GM23338 (cell line): ENCODE data around the gene NAPA. TPM values are rescaled to one million over a fixed set of nuclear protein-coding genes. Genes with fewer than 3 reads are reported as not detected.

ENCODE experiments used
- ATAC-seq: fragments of 200-7000 bp; cut with Tn5 transposase; 3 replicates; pipeline ENCODE4 v1.9.1; 2020
- DNase-seq: peaks from one replicate; pipeline ENCODE4 v3.0.0-alpha.2; 2015; ENCODE audit warnings: low spot score
- H2AFZ ChIP-seq: fragments of 200-600 bp; sonication (generic); 2 replicates; pipeline ENCODE4 v1.8.0; 2016; ENCODE audit warnings: antibody characterized with exemption, mild to moderate bottlenecking, moderate library complexity
- H3F3A ChIP-seq: fragments of 200-600 bp; sonication (generic); replicated peaks from 2 replicates; pipeline ENCODE4 v1.8.0; 2017; ENCODE audit warnings: antibody characterized with exemption, mixed run types, low read depth
- H3K27ac ChIP-seq: fragments of 200-600 bp; sonication (generic); 2 replicates; pipeline ENCODE4 v1.6.1; 2016; ENCODE audit warnings: low read depth
- H3K27me3 ChIP-seq: fragments of 200-600 bp; sonication (generic); 2 replicates; pipeline ENCODE4 v1.8.0; 2016; ENCODE audit warnings: mild to moderate bottlenecking, mixed run types, moderate library complexity; ENCODE audit not compliant: insufficient read depth
- H3K36me3 ChIP-seq: fragments of 200-600 bp; sonication (generic); 2 replicates; pipeline ENCODE4 v1.8.0; 2016; ENCODE audit warnings: mild to moderate bottlenecking; ENCODE audit not compliant: insufficient read depth
- H3K4me1 ChIP-seq: fragments of 200-600 bp; sonication (generic); 2 replicates; pipeline ENCODE4 v1.8.0; 2016; ENCODE audit warnings: mild to moderate bottlenecking, moderate library complexity; ENCODE audit not compliant: insufficient read depth
- H3K4me2 ChIP-seq: fragments of 200-600 bp; sonication (generic); 2 replicates; pipeline ENCODE4 v1.7.1; 2017; ENCODE audit warnings: mixed run types
- H3K4me3 ChIP-seq: fragments of 200-600 bp; sonication (generic); 2 replicates; pipeline ENCODE4 v1.6.1; 2016; ENCODE audit warnings: mixed run types
- H3K79me2 ChIP-seq: fragments of 200-600 bp; sonication (generic); replicated peaks from 2 replicates; pipeline ENCODE4 v1.8.0; 2017; ENCODE audit warnings: mild to moderate bottlenecking; ENCODE audit not compliant: insufficient read depth
- H3K9me2 ChIP-seq: fragments of 200-600 bp; sonication (generic); 2 replicates; pipeline ENCODE4 v1.8.0; 2017; ENCODE audit not compliant: insufficient read depth
- H4K20me1 ChIP-seq: fragments of 200-600 bp; sonication (generic); replicated peaks from 2 replicates; pipeline ENCODE4 v1.8.0; 2017; ENCODE audit warnings: mild to moderate bottlenecking; ENCODE audit not compliant: insufficient read depth
- H3K27ac Mint-ChIP-seq: 2 replicates; pipeline ENCODE4 v1.8.0; 2020; ENCODE audit warnings: inconsistent platforms, mild to moderate bottlenecking, moderate library complexity, mixed read lengths
- H3K27me3 Mint-ChIP-seq: 3 replicates; pipeline ENCODE4 v1.8.0; 2022; ENCODE audit warnings: low read depth, mild to moderate bottlenecking, moderate library complexity, mixed read lengths, inconsistent platforms; ENCODE audit not compliant: insufficient read depth, poor library complexity
- H3K36me3 Mint-ChIP-seq: 3 replicates; pipeline ENCODE4 v1.8.0; 2021; ENCODE audit warnings: low read depth, mild to moderate bottlenecking, inconsistent platforms, moderate library complexity, mixed read lengths
- H3K4me1 Mint-ChIP-seq: 3 replicates; pipeline ENCODE4 v1.8.0; 2020; ENCODE audit warnings: mild to moderate bottlenecking, inconsistent platforms, mixed read lengths
- H3K4me3 Mint-ChIP-seq: 3 replicates; pipeline ENCODE4 v1.8.0; 2021; ENCODE audit warnings: moderate library complexity, mild to moderate bottlenecking, inconsistent platforms, mixed read lengths
- H3K9me3 Mint-ChIP-seq: 3 replicates; pipeline ENCODE4 v1.8.0; 2020; ENCODE audit warnings: moderate library complexity, mild to moderate bottlenecking, inconsistent platforms, mixed read lengths
- CREB1 ChIP-seq: fragments of 250-450 bp; sonication (Bioruptor Pico); IDR thresholded peaks from 2 replicates; pipeline ENCODE4 v1.5.0; 2020; ENCODE audit warnings: low read depth, mild to moderate bottlenecking, moderate library complexity
- CTCF ChIP-seq, 2 experiments: fragments of 200-600 bp in 1 of 2; sonication (generic) in 1 of 2; conservative IDR thresholded peaks; 2 replicates each; pipeline versions ENCODE4 v1.5.1 to v1.6.1; 2016 to 2017; ENCODE audit warnings: antibody characterized with exemption in 2 of 2, low read depth in 2 of 2, mild to moderate bottlenecking in 2 of 2, moderate library complexity in 1 of 2
- EZH2 ChIP-seq: fragments of 200-600 bp; sonication (generic); IDR thresholded peaks from one replicate; pipeline ENCODE4 v1.8.0; 2017; ENCODE audit warnings: antibody characterized with exemption, mild to moderate bottlenecking, low read depth; ENCODE audit not compliant: unreplicated experiment
- EZH2phosphoT487 ChIP-seq: fragments of 200-600 bp; sonication (generic); IDR thresholded peaks from one replicate; pipeline ENCODE4 v1.8.1; 2018; ENCODE audit warnings: antibody characterized with exemption; ENCODE audit not compliant: unreplicated experiment
- JUNB ChIP-seq: IDR thresholded peaks from one replicate; pipeline ENCODE4 v1.6.1; 2016; ENCODE audit warnings: antibody characterized with exemption; ENCODE audit not compliant: unreplicated experiment
- NANOG ChIP-seq: IDR thresholded peaks from 2 replicates; pipeline ENCODE4 v1.6.1; 2016; ENCODE audit warnings: antibody characterized with exemption, borderline replicate concordance
- POLR2AphosphoS5 ChIP-seq: IDR thresholded peaks from 2 replicates; pipeline ENCODE4 v1.6.1; 2016; ENCODE audit warnings: antibody characterized with exemption, low read depth
- STAT1 ChIP-seq: IDR thresholded peaks from one replicate; pipeline ENCODE4 v1.6.1; 2016; ENCODE audit warnings: antibody characterized with exemption; ENCODE audit not compliant: unreplicated experiment
- ZNF114 ChIP-seq: fragments of 250-450 bp; sonication (Bioruptor Pico); IDR thresholded peaks from 2 replicates; pipeline ENCODE4 v1.5.0; 2020; ENCODE audit warnings: mild to moderate bottlenecking, moderate library complexity
- ZNF331 ChIP-seq: fragments of 250-450 bp; sonication (Bioruptor Pico); IDR thresholded peaks from 2 replicates; pipeline ENCODE4 v1.5.0; 2020; ENCODE audit warnings: low read depth, mild to moderate bottlenecking, moderate library complexity
- polyA plus RNA-seq: library from polyadenylated mRNA; unstranded; fragments of >200 nt; fragmentation: Nextera tagmentation; extraction: Ambion mirVana; gene quantifications from 2 replicates; pipeline ENCODE4 v1.2.1, GENCODE V29; 2016
- total RNA-seq: library from RNA; depleted of rRNA; stranded (reverse); fragments of >200 nt; shearing (Covaris generic); gene quantifications from 2 replicates; pipeline ENCODE4 v1.2.3, GENCODE V29; 2014
- TF ChIP-seq, protein P1 (sequence below): fragments of 250-450 bp; sonication (Bioruptor Pico); IDR thresholded peaks from 2 replicates; pipeline ENCODE4 v1.5.0; 2020; ENCODE audit warnings: mild to moderate bottlenecking, moderate library complexity
- TF ChIP-seq, protein P2 (sequence below): IDR thresholded peaks from one replicate; pipeline ENCODE4 v1.6.1; 2018; ENCODE audit warnings: antibody characterized with exemption; ENCODE audit not compliant: unreplicated experiment
- TF ChIP-seq, protein P3 (sequence below): IDR thresholded peaks from 2 replicates; pipeline ENCODE4 v1.6.1; 2016; ENCODE audit warnings: antibody characterized with exemption

Gene NAPA
- total and polyA plus RNA-seq, 2 experiments from 2014 or later: 52.0 to 72.1 TPM

GRCh38 chr19:47487551-47488515 is 27.0 kb downstream of the NAPA start:
- Histone ChIP-seq H3F3A (peaks cover 2% of the 10 kb centered on the region; the same call in 1 of the 2 replicates), H3K4me2 (no peak overlapping the region), H3K9me2 (no peaks in the 10 kb centered on the region), H3K4me3 (no peak overlapping the region), H3K36me3 (no peaks in the 10 kb centered on the region), H3K27ac (no peak overlapping the region), H3K27me3 (no peaks in the 10 kb centered on the region), H3K4me1 (no peaks in the 10 kb centered on the region; the same call in 1 of the 2 replicates), H4K20me1 (no peaks in the 10 kb centered on the region), H3K79me2 (no peaks in the 10 kb centered on the region), H2AFZ (no peak overlapping the region)
- H3K4me3 Mint-ChIP-seq: no peak overlapping the region
- H3K27me3 Mint-ChIP-seq: peaks cover 18% of the 10 kb centered on the region
- no peak for ATAC-seq
- H3K4me1 Mint-ChIP-seq: peaks cover 17% of the 10 kb centered on the region; the same call in 2 of the 3 replicates
- no peak for DNase-seq
- 0 out of 3 replicates have a peak, but pooled peaks cover 3% of the 10 kb centered on the region for H3K36me3 Mint-ChIP-seq
- H3K9me3 Mint-ChIP-seq: no peaks in the 10 kb centered on the region
- H3K27ac Mint-ChIP-seq: no peak overlapping the region
- TF ChIP-seq, protein P1, sequence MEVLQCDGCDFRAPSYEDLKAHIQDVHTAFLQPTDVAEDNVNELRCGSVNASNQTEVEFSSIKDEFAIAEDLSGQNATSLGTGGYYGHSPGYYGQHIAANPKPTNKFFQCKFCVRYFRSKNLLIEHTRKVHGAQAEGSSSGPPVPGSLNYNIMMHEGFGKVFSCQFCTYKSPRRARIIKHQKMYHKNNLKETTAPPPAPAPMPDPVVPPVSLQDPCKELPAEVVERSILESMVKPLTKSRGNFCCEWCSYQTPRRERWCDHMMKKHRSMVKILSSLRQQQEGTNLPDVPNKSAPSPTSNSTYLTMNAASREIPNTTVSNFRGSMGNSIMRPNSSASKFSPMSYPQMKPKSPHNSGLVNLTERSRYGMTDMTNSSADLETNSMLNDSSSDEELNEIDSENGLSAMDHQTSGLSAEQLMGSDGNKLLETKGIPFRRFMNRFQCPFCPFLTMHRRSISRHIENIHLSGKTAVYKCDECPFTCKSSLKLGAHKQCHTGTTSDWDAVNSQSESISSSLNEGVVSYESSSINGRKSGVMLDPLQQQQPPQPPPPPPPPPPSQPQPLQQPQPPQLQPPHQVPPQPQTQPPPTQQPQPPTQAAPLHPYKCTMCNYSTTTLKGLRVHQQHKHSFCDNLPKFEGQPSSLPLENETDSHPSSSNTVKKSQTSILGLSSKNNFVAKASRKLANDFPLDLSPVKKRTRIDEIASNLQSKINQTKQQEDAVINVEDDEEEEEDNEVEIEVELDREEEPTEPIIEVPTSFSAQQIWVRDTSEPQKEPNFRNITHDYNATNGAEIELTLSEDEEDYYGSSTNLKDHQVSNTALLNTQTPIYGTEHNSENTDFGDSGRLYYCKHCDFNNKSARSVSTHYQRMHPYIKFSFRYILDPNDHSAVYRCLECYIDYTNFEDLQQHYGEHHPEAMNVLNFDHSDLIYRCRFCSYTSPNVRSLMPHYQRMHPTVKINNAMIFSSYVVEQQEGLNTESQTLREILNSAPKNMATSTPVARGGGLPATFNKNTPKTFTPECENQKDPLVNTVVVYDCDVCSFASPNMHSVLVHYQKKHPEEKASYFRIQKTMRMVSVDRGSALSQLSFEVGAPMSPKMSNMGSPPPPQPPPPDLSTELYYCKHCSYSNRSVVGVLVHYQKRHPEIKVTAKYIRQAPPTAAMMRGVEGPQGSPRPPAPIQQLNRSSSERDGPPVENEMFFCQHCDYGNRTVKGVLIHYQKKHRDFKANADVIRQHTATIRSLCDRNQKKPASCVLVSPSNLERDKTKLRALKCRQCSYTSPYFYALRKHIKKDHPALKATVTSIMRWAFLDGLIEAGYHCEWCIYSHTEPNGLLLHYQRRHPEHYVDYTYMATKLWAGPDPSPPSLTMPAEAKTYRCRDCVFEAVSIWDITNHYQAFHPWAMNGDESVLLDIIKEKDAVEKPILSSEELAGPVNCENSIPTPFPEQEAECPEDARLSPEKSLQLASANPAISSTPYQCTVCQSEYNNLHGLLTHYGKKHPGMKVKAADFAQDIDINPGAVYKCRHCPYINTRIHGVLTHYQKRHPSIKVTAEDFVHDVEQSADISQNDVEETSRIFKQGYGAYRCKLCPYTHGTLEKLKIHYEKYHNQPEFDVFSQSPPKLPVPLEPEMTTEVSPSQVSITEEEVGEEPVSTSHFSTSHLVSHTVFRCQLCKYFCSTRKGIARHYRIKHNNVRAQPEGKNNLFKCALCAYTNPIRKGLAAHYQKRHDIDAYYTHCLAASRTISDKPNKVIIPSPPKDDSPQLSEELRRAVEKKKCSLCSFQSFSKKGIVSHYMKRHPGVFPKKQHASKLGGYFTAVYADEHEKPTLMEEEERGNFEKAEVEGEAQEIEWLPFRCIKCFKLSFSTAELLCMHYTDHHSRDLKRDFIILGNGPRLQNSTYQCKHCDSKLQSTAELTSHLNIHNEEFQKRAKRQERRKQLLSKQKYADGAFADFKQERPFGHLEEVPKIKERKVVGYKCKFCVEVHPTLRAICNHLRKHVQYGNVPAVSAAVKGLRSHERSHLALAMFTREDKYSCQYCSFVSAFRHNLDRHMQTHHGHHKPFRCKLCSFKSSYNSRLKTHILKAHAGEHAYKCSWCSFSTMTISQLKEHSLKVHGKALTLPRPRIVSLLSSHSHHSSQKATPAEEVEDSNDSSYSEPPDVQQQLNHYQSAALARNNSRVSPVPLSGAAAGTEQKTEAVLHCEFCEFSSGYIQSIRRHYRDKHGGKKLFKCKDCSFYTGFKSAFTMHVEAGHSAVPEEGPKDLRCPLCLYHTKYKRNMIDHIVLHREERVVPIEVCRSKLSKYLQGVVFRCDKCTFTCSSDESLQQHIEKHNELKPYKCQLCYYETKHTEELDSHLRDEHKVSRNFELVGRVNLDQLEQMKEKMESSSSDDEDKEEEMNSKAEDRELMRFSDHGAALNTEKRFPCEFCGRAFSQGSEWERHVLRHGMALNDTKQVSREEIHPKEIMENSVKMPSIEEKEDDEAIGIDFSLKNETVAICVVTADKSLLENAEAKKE (CRISPR knock-in tag): no peak
- no peak for TF ChIP-seq ZNF331
- no peak for TF ChIP-seq POLR2AphosphoS5
- TF ChIP-seq NANOG: no peak
- no peak for TF ChIP-seq CREB1 (CRISPR knock-in tag)
- no peak for TF ChIP-seq CTCF (conservative IDR thresholded peaks at IDR 0.05; ENCODE audit: low read depth in 2 of 2)
- TF ChIP-seq JUNB: no peak
- no peak for TF ChIP-seq STAT1
- TF ChIP-seq EZH2: no peak
- TF ChIP-seq, protein P2, sequence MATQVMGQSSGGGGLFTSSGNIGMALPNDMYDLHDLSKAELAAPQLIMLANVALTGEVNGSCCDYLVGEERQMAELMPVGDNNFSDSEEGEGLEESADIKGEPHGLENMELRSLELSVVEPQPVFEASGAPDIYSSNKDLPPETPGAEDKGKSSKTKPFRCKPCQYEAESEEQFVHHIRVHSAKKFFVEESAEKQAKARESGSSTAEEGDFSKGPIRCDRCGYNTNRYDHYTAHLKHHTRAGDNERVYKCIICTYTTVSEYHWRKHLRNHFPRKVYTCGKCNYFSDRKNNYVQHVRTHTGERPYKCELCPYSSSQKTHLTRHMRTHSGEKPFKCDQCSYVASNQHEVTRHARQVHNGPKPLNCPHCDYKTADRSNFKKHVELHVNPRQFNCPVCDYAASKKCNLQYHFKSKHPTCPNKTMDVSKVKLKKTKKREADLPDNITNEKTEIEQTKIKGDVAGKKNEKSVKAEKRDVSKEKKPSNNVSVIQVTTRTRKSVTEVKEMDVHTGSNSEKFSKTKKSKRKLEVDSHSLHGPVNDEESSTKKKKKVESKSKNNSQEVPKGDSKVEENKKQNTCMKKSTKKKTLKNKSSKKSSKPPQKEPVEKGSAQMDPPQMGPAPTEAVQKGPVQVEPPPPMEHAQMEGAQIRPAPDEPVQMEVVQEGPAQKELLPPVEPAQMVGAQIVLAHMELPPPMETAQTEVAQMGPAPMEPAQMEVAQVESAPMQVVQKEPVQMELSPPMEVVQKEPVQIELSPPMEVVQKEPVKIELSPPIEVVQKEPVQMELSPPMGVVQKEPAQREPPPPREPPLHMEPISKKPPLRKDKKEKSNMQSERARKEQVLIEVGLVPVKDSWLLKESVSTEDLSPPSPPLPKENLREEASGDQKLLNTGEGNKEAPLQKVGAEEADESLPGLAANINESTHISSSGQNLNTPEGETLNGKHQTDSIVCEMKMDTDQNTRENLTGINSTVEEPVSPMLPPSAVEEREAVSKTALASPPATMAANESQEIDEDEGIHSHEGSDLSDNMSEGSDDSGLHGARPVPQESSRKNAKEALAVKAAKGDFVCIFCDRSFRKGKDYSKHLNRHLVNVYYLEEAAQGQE: no peak
- no peak for TF ChIP-seq EZH2phosphoT487
- no peak for TF ChIP-seq ZNF114
- TF ChIP-seq, protein P3, sequence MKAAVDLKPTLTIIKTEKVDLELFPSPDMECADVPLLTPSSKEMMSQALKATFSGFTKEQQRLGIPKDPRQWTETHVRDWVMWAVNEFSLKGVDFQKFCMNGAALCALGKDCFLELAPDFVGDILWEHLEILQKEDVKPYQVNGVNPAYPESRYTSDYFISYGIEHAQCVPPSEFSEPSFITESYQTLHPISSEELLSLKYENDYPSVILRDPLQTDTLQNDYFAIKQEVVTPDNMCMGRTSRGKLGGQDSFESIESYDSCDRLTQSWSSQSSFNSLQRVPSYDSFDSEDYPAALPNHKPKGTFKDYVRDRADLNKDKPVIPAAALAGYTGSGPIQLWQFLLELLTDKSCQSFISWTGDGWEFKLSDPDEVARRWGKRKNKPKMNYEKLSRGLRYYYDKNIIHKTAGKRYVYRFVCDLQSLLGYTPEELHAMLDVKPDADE: no peak
